DND-41 (cell line): ENCODE measurements around the gene TMEM150A.

Source experiments
- ATAC-seq: fragments of 200-7000 bp; cut with Tn5 transposase; 3 replicates; pipeline ENCODE4 v1.9.1; 2021; ENCODE audit warnings: low read depth; ENCODE audit not compliant: insufficient read depth
- DNase-seq: peaks from one replicate; pipeline ENCODE4 v3.0.0-alpha.2; 2020
- H2AFZ ChIP-seq: 2 replicates; pipeline ENCODE4 v1.6.0; 2012; ENCODE audit warnings: low read depth, low read length
- H3K27ac ChIP-seq: 2 replicates; pipeline ENCODE4 v1.5.1; 2012; ENCODE audit warnings: low read length, inconsistent platforms
- H3K27me3 ChIP-seq: fragments of 200-600 bp; sonication (generic); 2 replicates; pipeline ENCODE4 v1.6.0; 2012; ENCODE audit warnings: low read length, mild to moderate bottlenecking, inconsistent platforms; ENCODE audit not compliant: insufficient read depth, poor library complexity
- H3K36me3 ChIP-seq: 2 replicates; pipeline ENCODE4 v1.5.1; 2012; ENCODE audit warnings: low read length, inconsistent platforms; ENCODE audit not compliant: insufficient read depth
- H3K4me1 ChIP-seq: 2 replicates; pipeline ENCODE4 v1.5.1; 2012; ENCODE audit warnings: mild to moderate bottlenecking, low read length; ENCODE audit not compliant: insufficient read depth
- H3K4me2 ChIP-seq: 2 replicates; pipeline ENCODE4 v1.6.0; 2012; ENCODE audit warnings: mild to moderate bottlenecking, moderate library complexity, low read length, inconsistent platforms; ENCODE audit not compliant: insufficient read depth
- H3K4me3 ChIP-seq, 2 experiments: fragments of 200-600 bp in 1 of 2; shearing (Covaris generic) in 1 of 2; 2 replicates each; pipeline ENCODE4 v1.5.1; 2012 to 2016; ENCODE audit warnings: inconsistent platforms in 2 of 2, low read length in 2 of 2, mild to moderate bottlenecking in 2 of 2, low read depth in 1 of 2, moderate library complexity in 1 of 2
- H3K79me2 ChIP-seq: 2 replicates; pipeline ENCODE4 v1.6.0; 2012; ENCODE audit warnings: low read length, inconsistent platforms; ENCODE audit not compliant: insufficient read depth
- H3K9ac ChIP-seq: 2 replicates; pipeline ENCODE4 v1.6.0; 2012; ENCODE audit warnings: low read depth, mild to moderate bottlenecking, inconsistent platforms, low read length, moderate library complexity
- H3K9me3 ChIP-seq: 2 replicates; pipeline ENCODE4 v1.5.1; 2012; ENCODE audit warnings: low read length, moderate library complexity, mild to moderate bottlenecking, inconsistent platforms; ENCODE audit not compliant: insufficient read depth, severe bottlenecking
- H4K20me1 ChIP-seq: 2 replicates; pipeline ENCODE4 v1.6.0; 2012; ENCODE audit warnings: low read length; ENCODE audit not compliant: insufficient read depth
- CTCF ChIP-seq: IDR thresholded peaks from 2 replicates; pipeline ENCODE4 v1.5.1; 2012; ENCODE audit warnings: borderline replicate concordance, low read length, moderate library complexity, mild to moderate bottlenecking; ENCODE audit not compliant: poor library complexity, severe bottlenecking; ENCODE audit errors: extremely low read depth
- EZH2 ChIP-seq: IDR thresholded peaks from 3 replicates; pipeline ENCODE4 v1.6.1; 2012; ENCODE audit warnings: borderline replicate concordance, low read depth, mild to moderate bottlenecking, moderate library complexity, low read length, inconsistent platforms; ENCODE audit not compliant: severe bottlenecking

Gene TMEM150A

GRCh38 chr2:85646166-85646565 is 43.7 kb upstream of the TMEM150A start:
- Histone ChIP-seq H3K9me3 (no peaks in the 10 kb centered on the region), H4K20me1 (peaks cover 13% of the 10 kb centered on the region), H3K4me1 (no peaks in the 10 kb centered on the region), H3K36me3 (peaks cover 96% of the 10 kb centered on the region), H3K79me2 (peaks cover 7% of the 10 kb centered on the region; the same call in 1 of the 2 replicates), H3K9ac (no peak overlapping the region), H2AFZ (no peak overlapping the region), H3K27me3 (no peaks in the 10 kb centered on the region), H3K4me2 (no peak overlapping the region), H3K4me3 (no peak overlapping the region), H3K27ac (no peak overlapping the region)
- DNase-seq (no peak), ATAC-seq (no peak)
- TF ChIP-seq CTCF (no peak), EZH2 (no peak)

- H3K27me3 ChIP-seq: no peaks in the 10 kb centered on the region
- no peaks in the 10 kb centered on the region for H3K4me1 ChIP-seq
- H3K36me3 ChIP-seq: peaks cover 97% of the 10 kb centered on the region
- H3K79me2 ChIP-seq: peaks cover 8% of the 10 kb centered on the region; the same call in 1 of the 2 replicates
- peaks cover 13% of the 10 kb centered on the region for H4K20me1 ChIP-seq
- H3K9me3 ChIP-seq: no peaks in the 10 kb centered on the region
- no peak for DNase-seq
- H3K4me2 ChIP-seq: no peak overlapping the region
- ATAC-seq: no peak; the same call in 2 of the 3 replicates
- H3K9ac ChIP-seq: no peak overlapping the region
- no peak overlapping the region for H3K27ac ChIP-seq
- no peak overlapping the region for H2AFZ ChIP-seq
- H3K4me3 ChIP-seq: no peak overlapping the region
- no peak for TF ChIP-seq CTCF
- TF ChIP-seq EZH2: no peak
These were observed 42.4 kb upstream of the TMEM150A start for GRCh38 chr2:85644909-85645308.

- H3K4me1 ChIP-seq: no peaks in the 10 kb centered on the region
- no peak overlapping the region for H3K9ac ChIP-seq
- TF ChIP-seq EZH2: no peak
- TF ChIP-seq CTCF: no peak
- no peak overlapping the region for H3K4me2 ChIP-seq
- no peak overlapping the region for H3K4me3 ChIP-seq
- DNase-seq (no peak), ATAC-seq (no peak; the same call in 2 of the 3 replicates)
- no peaks in the 10 kb centered on the region for H3K27me3 ChIP-seq
- peaks cover 96% of the 10 kb centered on the region for H3K36me3 ChIP-seq
- no peaks in the 10 kb centered on the region for H3K9me3 ChIP-seq
- no peak overlapping the region for H3K27ac ChIP-seq
- peaks cover 7% of the 10 kb centered on the region for H4K20me1 ChIP-seq
- H2AFZ ChIP-seq: no peak overlapping the region
- peaks cover 11% of the 10 kb centered on the region; the same call in 1 of the 2 replicates for H3K79me2 ChIP-seq
These were observed 40.2 kb upstream of the TMEM150A start for GRCh38 chr2:85642725-85643124.

- Histone ChIP-seq H2AFZ (no peak overlapping the region), H3K27me3 (no peaks in the 10 kb centered on the region), H3K4me3 (no peak overlapping the region), H4K20me1 (peaks cover 22% of the 10 kb centered on the region), H3K4me1 (no peaks in the 10 kb centered on the region), H3K9me3 (no peaks in the 10 kb centered on the region), H3K79me2 (peaks cover 27% of the 10 kb centered on the region), H3K36me3 (peaks cover 91% of the 10 kb centered on the region), H3K27ac (no peak overlapping the region), H3K4me2 (no peak overlapping the region), H3K9ac (no peak overlapping the region)
- DNase-seq (no peak), ATAC-seq (no peak)
- TF ChIP-seq EZH2 (no peak), CTCF (no peak)
These were observed 33.1 kb upstream of the TMEM150A start for GRCh38 chr2:85635636-85636035.
